Subcutaneous abdominal adipose tissue (tissue), 5 donors: Measurements from ENCODE around the gene ADARB2.

Experiments
- H3K27ac ChIP-seq: one replicate; pipeline ENCODE4 v1.7.0; 2013; ENCODE audit warnings: low read depth, mild to moderate bottlenecking, inconsistent platforms, low read length, moderate library complexity
- H3K27me3 ChIP-seq, 5 donors: one replicate each; pipeline ENCODE4 v1.7.0; 2013; ENCODE audit warnings: low read length in 5 of 5, inconsistent platforms in 1 of 5; ENCODE audit not compliant: control insufficient read depth in 5 of 5, insufficient read depth in 4 of 5
- H3K36me3 ChIP-seq, 5 donors: one replicate each; pipeline ENCODE4 v1.7.0; 2013; ENCODE audit warnings: low read length in 5 of 5; ENCODE audit not compliant: control insufficient read depth in 5 of 5, insufficient read depth in 5 of 5
- H3K4me1 ChIP-seq, 5 donors: one replicate each; pipeline ENCODE4 v1.7.0; 2013; ENCODE audit warnings: low read length in 5 of 5, mild to moderate bottlenecking in 3 of 5, moderate library complexity in 1 of 5; ENCODE audit not compliant: control insufficient read depth in 5 of 5, insufficient read depth in 5 of 5
- H3K4me3 ChIP-seq, 5 donors: one replicate each; pipeline ENCODE4 v1.7.0; 2013; ENCODE audit warnings: low read length in 5 of 5, low read depth in 1 of 5
- H3K9ac ChIP-seq, 5 donors: one replicate each; pipeline ENCODE4 v1.7.0; 2013; ENCODE audit warnings: low read length in 5 of 5, mild to moderate bottlenecking in 4 of 5, moderate library complexity in 3 of 5
- H3K9me3 ChIP-seq, 5 donors: one replicate each; pipeline ENCODE4 v1.7.0; 2013; ENCODE audit warnings: low read length in 5 of 5; ENCODE audit not compliant: control insufficient read depth in 5 of 5
- donor health status: healthy.
- donor health status: healthy.
- donor health status: healthy.
- donor health status: healthy.
- donor health status: healthy.

Gene ADARB2

GRCh38 chr10:1527951-1528350 lies 209.4 kb downstream of the ADARB2 start:
- Histone ChIP-seq H3K4me1 (no peaks in the 10 kb centered on the region), H3K4me3 (no peak overlapping the region), H3K27ac (no peak overlapping the region), H3K36me3 (no peaks in the 10 kb centered on the region), H3K9ac (no peak overlapping the region), H3K9me3 (peaks cover 0 to 3% (median 0%) of the 10 kb centered on the region in 5 donors), H3K27me3 (peaks cover 0 to 32% (median 18%) of the 10 kb centered on the region in 5 donors)

- no peaks in the 10 kb centered on the region for H3K36me3 ChIP-seq
- H3K4me3 ChIP-seq, result no peak overlapping the region
- H3K9me3 ChIP-seq, result peaks cover 0 to 3% (median 0%) of the 10 kb centered on the region in 5 donors
- H3K27ac ChIP-seq, result no peak overlapping the region
- H3K9ac ChIP-seq, result no peak overlapping the region
- H3K27me3 ChIP-seq, result peaks cover 0 to 30% (median 12%) of the 10 kb centered on the region in 5 donors
- H3K4me1 ChIP-seq, result no peaks in the 10 kb centered on the region
Observed at GRCh38 chr10:1526436-1527055, 210.8 kb downstream of the ADARB2 start.

- peaks cover 0 to 3% (median 0%) of the 10 kb centered on the region in 5 donors for H3K9me3 ChIP-seq
- no peak overlapping the region for H3K9ac ChIP-seq
- no peaks in the 10 kb centered on the region for H3K36me3 ChIP-seq
- H3K27me3 ChIP-seq, result peaks cover 0 to 27% (median 8%) of the 10 kb centered on the region in 5 donors
- H3K27ac ChIP-seq, result no peak overlapping the region
- H3K4me1 ChIP-seq, result no peaks in the 10 kb centered on the region
- no peak overlapping the region for H3K4me3 ChIP-seq
Observed at GRCh38 chr10:1525354-1526162, 211.8 kb downstream of the ADARB2 start.

- no peak overlapping the region for H3K27ac ChIP-seq
- H3K9ac ChIP-seq, result no peak overlapping the region
- H3K36me3 ChIP-seq, result no peaks in the 10 kb centered on the region
- peaks cover 0 to 21% (median 6%) of the 10 kb centered on the region in 5 donors for H3K27me3 ChIP-seq
- H3K9me3 ChIP-seq, result peaks cover 0 to 3% (median 0%) of the 10 kb centered on the region in 5 donors
- H3K4me1 ChIP-seq, result no peaks in the 10 kb centered on the region
- H3K4me3 ChIP-seq, result no peak overlapping the region
Observed at GRCh38 chr10:1524540-1524939, 212.8 kb downstream of the ADARB2 start.

- Histone ChIP-seq H3K9me3 (peaks cover 0 to 3% (median 0%) of the 10 kb centered on the region in 5 donors), H3K27ac (no peak overlapping the region), H3K9ac (no peak overlapping the region), H3K36me3 (no peaks in the 10 kb centered on the region), H3K4me3 (no peak overlapping the region), H3K27me3 (peaks cover 0 to 11% (median under 1%) of the 10 kb centered on the region in 5 donors), H3K4me1 (no peaks in the 10 kb centered on the region)
Observed at GRCh38 chr10:1523221-1523620, 214.1 kb downstream of the ADARB2 start.

- Histone ChIP-seq H3K4me1 (no peaks in the 10 kb centered on the region), H3K27ac (no peak overlapping the region), H3K36me3 (no peaks in the 10 kb centered on the region), H3K9ac (no peak overlapping the region), H3K4me3 (no peak overlapping the region), H3K27me3 (peaks cover 0 to 10% (median 0%) of the 10 kb centered on the region in 5 donors), H3K9me3 (peaks cover 0 to 3% (median 0%) of the 10 kb centered on the region in 5 donors)
Observed at GRCh38 chr10:1522237-1522636, 215.1 kb downstream of the ADARB2 start.

GRCh38 chr10:1521741-1522140 lies 215.6 kb downstream of the ADARB2 start:
- Histone ChIP-seq H3K27ac (no peak overlapping the region), H3K9ac (no peak overlapping the region), H3K27me3 (peaks cover 0 to 7% (median 0%) of the 10 kb centered on the region in 5 donors), H3K4me3 (no peak overlapping the region), H3K36me3 (no peaks in the 10 kb centered on the region), H3K9me3 (peaks cover 0 to 3% (median 0%) of the 10 kb centered on the region in 5 donors), H3K4me1 (no peaks in the 10 kb centered on the region)

- Histone ChIP-seq H3K9ac (no peak overlapping the region), H3K27me3 (peaks cover 0 to 4% (median 2%) of the 10 kb centered on the region in 5 donors), H3K9me3 (peaks cover 0 to 3% (median 0%) of the 10 kb centered on the region in 5 donors), H3K4me3 (no peak overlapping the region), H3K4me1 (no peaks in the 10 kb centered on the region), H3K36me3 (no peaks in the 10 kb centered on the region), H3K27ac (no peak overlapping the region)
Observed at GRCh38 chr10:1520909-1521565, 216.3 kb downstream of the ADARB2 start.

- no peaks in the 10 kb centered on the region for H3K4me1 ChIP-seq
- no peaks in the 10 kb centered on the region for H3K9me3 ChIP-seq
- H3K27me3 ChIP-seq, result peaks cover 0 to 4% (median 2%) of the 10 kb centered on the region in 5 donors
- no peaks in the 10 kb centered on the region for H3K36me3 ChIP-seq
- no peak overlapping the region for H3K27ac ChIP-seq
- H3K4me3 ChIP-seq, result no peak overlapping the region
- H3K9ac ChIP-seq, result no peak overlapping the region
Observed at GRCh38 chr10:1519391-1519790, 217.9 kb downstream of the ADARB2 start.

- H3K9me3 ChIP-seq, result no peaks in the 10 kb centered on the region
- H3K4me3 ChIP-seq, result no peak overlapping the region
- no peaks in the 10 kb centered on the region for H3K4me1 ChIP-seq
- no peak overlapping the region for H3K9ac ChIP-seq
- no peak overlapping the region for H3K27ac ChIP-seq
- peaks cover 0 to 5% (median 2%) of the 10 kb centered on the region in 5 donors for H3K27me3 ChIP-seq
- H3K36me3 ChIP-seq, result no peaks in the 10 kb centered on the region
Observed at GRCh38 chr10:1517684-1518083, 219.6 kb downstream of the ADARB2 start.
